GM23338 (cell line): Measurements from ENCODE around the gene ARRB1. TPM values are rescaled to one million over a fixed set of nuclear protein-coding genes. Genes with fewer than 3 reads are reported as not detected.

Experiments used
- ATAC-seq: fragments of 200-7000 bp; cut with Tn5 transposase; 3 replicates; pipeline ENCODE4 v1.9.1; 2020
- DNase-seq: peaks from one replicate; pipeline ENCODE4 v3.0.0-alpha.2; 2015; ENCODE audit warnings: low spot score
- H2AFZ ChIP-seq: fragments of 200-600 bp; sonication (generic); 2 replicates; pipeline ENCODE4 v1.8.0; 2016; ENCODE audit warnings: antibody characterized with exemption, mild to moderate bottlenecking, moderate library complexity
- H3F3A ChIP-seq: fragments of 200-600 bp; sonication (generic); replicated peaks from 2 replicates; pipeline ENCODE4 v1.8.0; 2017; ENCODE audit warnings: antibody characterized with exemption, mixed run types, low read depth
- H3K27ac ChIP-seq: fragments of 200-600 bp; sonication (generic); 2 replicates; pipeline ENCODE4 v1.6.1; 2016; ENCODE audit warnings: low read depth
- H3K27me3 ChIP-seq: fragments of 200-600 bp; sonication (generic); 2 replicates; pipeline ENCODE4 v1.8.0; 2016; ENCODE audit warnings: mild to moderate bottlenecking, mixed run types, moderate library complexity; ENCODE audit not compliant: insufficient read depth
- H3K36me3 ChIP-seq: fragments of 200-600 bp; sonication (generic); 2 replicates; pipeline ENCODE4 v1.8.0; 2016; ENCODE audit warnings: mild to moderate bottlenecking; ENCODE audit not compliant: insufficient read depth
- H3K4me1 ChIP-seq: fragments of 200-600 bp; sonication (generic); 2 replicates; pipeline ENCODE4 v1.8.0; 2016; ENCODE audit warnings: mild to moderate bottlenecking, moderate library complexity; ENCODE audit not compliant: insufficient read depth
- H3K4me2 ChIP-seq: fragments of 200-600 bp; sonication (generic); 2 replicates; pipeline ENCODE4 v1.7.1; 2017; ENCODE audit warnings: mixed run types
- H3K4me3 ChIP-seq: fragments of 200-600 bp; sonication (generic); 2 replicates; pipeline ENCODE4 v1.6.1; 2016; ENCODE audit warnings: mixed run types
- H3K79me2 ChIP-seq: fragments of 200-600 bp; sonication (generic); replicated peaks from 2 replicates; pipeline ENCODE4 v1.8.0; 2017; ENCODE audit warnings: mild to moderate bottlenecking; ENCODE audit not compliant: insufficient read depth
- H3K9me2 ChIP-seq: fragments of 200-600 bp; sonication (generic); 2 replicates; pipeline ENCODE4 v1.8.0; 2017; ENCODE audit not compliant: insufficient read depth
- H4K20me1 ChIP-seq: fragments of 200-600 bp; sonication (generic); replicated peaks from 2 replicates; pipeline ENCODE4 v1.8.0; 2017; ENCODE audit warnings: mild to moderate bottlenecking; ENCODE audit not compliant: insufficient read depth
- H3K27ac Mint-ChIP-seq: 2 replicates; pipeline ENCODE4 v1.8.0; 2020; ENCODE audit warnings: inconsistent platforms, mild to moderate bottlenecking, moderate library complexity, mixed read lengths
- H3K27me3 Mint-ChIP-seq: 3 replicates; pipeline ENCODE4 v1.8.0; 2022; ENCODE audit warnings: low read depth, mild to moderate bottlenecking, moderate library complexity, mixed read lengths, inconsistent platforms; ENCODE audit not compliant: insufficient read depth, poor library complexity
- H3K36me3 Mint-ChIP-seq: 3 replicates; pipeline ENCODE4 v1.8.0; 2021; ENCODE audit warnings: low read depth, mild to moderate bottlenecking, inconsistent platforms, moderate library complexity, mixed read lengths
- H3K4me1 Mint-ChIP-seq: 3 replicates; pipeline ENCODE4 v1.8.0; 2020; ENCODE audit warnings: mild to moderate bottlenecking, inconsistent platforms, mixed read lengths
- H3K4me3 Mint-ChIP-seq: 3 replicates; pipeline ENCODE4 v1.8.0; 2021; ENCODE audit warnings: moderate library complexity, mild to moderate bottlenecking, inconsistent platforms, mixed read lengths
- H3K9me3 Mint-ChIP-seq: 3 replicates; pipeline ENCODE4 v1.8.0; 2020; ENCODE audit warnings: moderate library complexity, mild to moderate bottlenecking, inconsistent platforms, mixed read lengths
- CREB1 ChIP-seq: fragments of 250-450 bp; sonication (Bioruptor Pico); IDR thresholded peaks from 2 replicates; pipeline ENCODE4 v1.5.0; 2020; ENCODE audit warnings: low read depth, mild to moderate bottlenecking, moderate library complexity
- EZH2 ChIP-seq: fragments of 200-600 bp; sonication (generic); IDR thresholded peaks from one replicate; pipeline ENCODE4 v1.8.0; 2017; ENCODE audit warnings: antibody characterized with exemption, mild to moderate bottlenecking, low read depth; ENCODE audit not compliant: unreplicated experiment
- EZH2phosphoT487 ChIP-seq: fragments of 200-600 bp; sonication (generic); IDR thresholded peaks from one replicate; pipeline ENCODE4 v1.8.1; 2018; ENCODE audit warnings: antibody characterized with exemption; ENCODE audit not compliant: unreplicated experiment
- JUNB ChIP-seq: IDR thresholded peaks from one replicate; pipeline ENCODE4 v1.6.1; 2016; ENCODE audit warnings: antibody characterized with exemption; ENCODE audit not compliant: unreplicated experiment
- NANOG ChIP-seq: IDR thresholded peaks from 2 replicates; pipeline ENCODE4 v1.6.1; 2016; ENCODE audit warnings: antibody characterized with exemption, borderline replicate concordance
- POLR2AphosphoS5 ChIP-seq: IDR thresholded peaks from 2 replicates; pipeline ENCODE4 v1.6.1; 2016; ENCODE audit warnings: antibody characterized with exemption, low read depth
- STAT1 ChIP-seq: IDR thresholded peaks from one replicate; pipeline ENCODE4 v1.6.1; 2016; ENCODE audit warnings: antibody characterized with exemption; ENCODE audit not compliant: unreplicated experiment
- ZNF114 ChIP-seq: fragments of 250-450 bp; sonication (Bioruptor Pico); IDR thresholded peaks from 2 replicates; pipeline ENCODE4 v1.5.0; 2020; ENCODE audit warnings: mild to moderate bottlenecking, moderate library complexity
- ZNF331 ChIP-seq: fragments of 250-450 bp; sonication (Bioruptor Pico); IDR thresholded peaks from 2 replicates; pipeline ENCODE4 v1.5.0; 2020; ENCODE audit warnings: low read depth, mild to moderate bottlenecking, moderate library complexity
- polyA plus RNA-seq: library from polyadenylated mRNA; unstranded; fragments of >200 nt; fragmentation: Nextera tagmentation; extraction: Ambion mirVana; gene quantifications from 2 replicates; pipeline ENCODE4 v1.2.1, GENCODE V29; 2016
- total RNA-seq: library from RNA; depleted of rRNA; stranded (reverse); fragments of >200 nt; shearing (Covaris generic); gene quantifications from 2 replicates; pipeline ENCODE4 v1.2.3, GENCODE V29; 2014
- TF ChIP-seq, protein P1 (sequence below), 2 experiments: fragments of 200-600 bp in 1 of 2; sonication (generic) in 1 of 2; conservative IDR thresholded peaks; 2 replicates each; pipeline versions ENCODE4 v1.5.1 to v1.6.1; 2016 to 2017; ENCODE audit warnings: antibody characterized with exemption in 2 of 2, low read depth in 2 of 2, mild to moderate bottlenecking in 2 of 2, moderate library complexity in 1 of 2
- TF ChIP-seq, protein P2 (sequence below): IDR thresholded peaks from 2 replicates; pipeline ENCODE4 v1.6.1; 2016; ENCODE audit warnings: antibody characterized with exemption
- TF ChIP-seq, protein P3 (sequence below): IDR thresholded peaks from one replicate; pipeline ENCODE4 v1.6.1; 2018; ENCODE audit warnings: antibody characterized with exemption; ENCODE audit not compliant: unreplicated experiment
- TF ChIP-seq, protein P4 (sequence below): fragments of 250-450 bp; sonication (Bioruptor Pico); IDR thresholded peaks from 2 replicates; pipeline ENCODE4 v1.5.0; 2020; ENCODE audit warnings: mild to moderate bottlenecking, moderate library complexity

ARRB1 gene
- total and polyA plus RNA-seq, 2 experiments from 2014 or later: 6.3 to 11.1 TPM

DNA sequence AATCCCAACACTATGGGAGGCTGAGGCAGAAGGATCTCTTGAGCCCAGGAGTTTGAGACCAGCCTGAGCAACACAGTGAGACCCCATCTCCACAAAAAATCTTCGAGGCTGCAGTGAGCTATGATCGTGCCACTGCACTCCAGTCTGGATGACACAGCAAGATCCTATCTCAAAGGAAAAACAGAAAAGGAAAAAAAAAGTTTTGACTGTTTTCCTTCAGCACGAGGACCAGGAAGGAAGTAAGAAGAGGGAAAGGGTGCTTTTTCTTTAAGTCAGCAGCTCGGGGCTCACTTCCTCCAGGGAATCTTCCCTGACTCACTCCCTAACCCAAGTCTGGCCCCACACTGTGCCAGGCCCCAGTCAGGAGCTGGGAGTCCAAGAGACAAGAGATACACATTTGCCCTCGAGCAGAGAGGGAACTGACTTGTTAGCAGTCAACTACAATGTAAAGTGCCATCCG, 14.2 kb downstream of the ARRB1 start:
- no peaks in the 10 kb centered on the region for H3K9me2 ChIP-seq
- no peaks in the 10 kb centered on the region for H4K20me1 ChIP-seq
- no peak overlapping the region for H2AFZ ChIP-seq
- DNase-seq (no peak), ATAC-seq (no peak)
- H3K9me3 Mint-ChIP-seq: no peaks in the 10 kb centered on the region; the same call in 2 of the 3 replicates
- no peaks in the 10 kb centered on the region for H3K79me2 ChIP-seq
- peak overlapping the region; percentile 46; the same call in 1 of the 2 replicates for H3K27ac Mint-ChIP-seq
- H3K4me1 Mint-ChIP-seq: peaks cover 88% of the 10 kb centered on the region
- H3F3A ChIP-seq: 0 out of 2 replicates have a peak, but pooled peaks cover 2% of the 10 kb centered on the region
- H3K27ac ChIP-seq: no peak overlapping the region
- H3K27me3 Mint-ChIP-seq: peaks cover 19% of the 10 kb centered on the region
- no peaks in the 10 kb centered on the region for H3K36me3 ChIP-seq
- peaks cover 23% of the 10 kb centered on the region for H3K36me3 Mint-ChIP-seq
- TF ChIP-seq JUNB: no peak
- no peak for TF ChIP-seq POLR2AphosphoS5
- TF ChIP-seq, protein P1, sequence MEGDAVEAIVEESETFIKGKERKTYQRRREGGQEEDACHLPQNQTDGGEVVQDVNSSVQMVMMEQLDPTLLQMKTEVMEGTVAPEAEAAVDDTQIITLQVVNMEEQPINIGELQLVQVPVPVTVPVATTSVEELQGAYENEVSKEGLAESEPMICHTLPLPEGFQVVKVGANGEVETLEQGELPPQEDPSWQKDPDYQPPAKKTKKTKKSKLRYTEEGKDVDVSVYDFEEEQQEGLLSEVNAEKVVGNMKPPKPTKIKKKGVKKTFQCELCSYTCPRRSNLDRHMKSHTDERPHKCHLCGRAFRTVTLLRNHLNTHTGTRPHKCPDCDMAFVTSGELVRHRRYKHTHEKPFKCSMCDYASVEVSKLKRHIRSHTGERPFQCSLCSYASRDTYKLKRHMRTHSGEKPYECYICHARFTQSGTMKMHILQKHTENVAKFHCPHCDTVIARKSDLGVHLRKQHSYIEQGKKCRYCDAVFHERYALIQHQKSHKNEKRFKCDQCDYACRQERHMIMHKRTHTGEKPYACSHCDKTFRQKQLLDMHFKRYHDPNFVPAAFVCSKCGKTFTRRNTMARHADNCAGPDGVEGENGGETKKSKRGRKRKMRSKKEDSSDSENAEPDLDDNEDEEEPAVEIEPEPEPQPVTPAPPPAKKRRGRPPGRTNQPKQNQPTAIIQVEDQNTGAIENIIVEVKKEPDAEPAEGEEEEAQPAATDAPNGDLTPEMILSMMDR (conservative IDR thresholded peaks at IDR 0.05; ENCODE audit: low read depth in 2 of 2): no peak
- TF ChIP-seq, protein P2, sequence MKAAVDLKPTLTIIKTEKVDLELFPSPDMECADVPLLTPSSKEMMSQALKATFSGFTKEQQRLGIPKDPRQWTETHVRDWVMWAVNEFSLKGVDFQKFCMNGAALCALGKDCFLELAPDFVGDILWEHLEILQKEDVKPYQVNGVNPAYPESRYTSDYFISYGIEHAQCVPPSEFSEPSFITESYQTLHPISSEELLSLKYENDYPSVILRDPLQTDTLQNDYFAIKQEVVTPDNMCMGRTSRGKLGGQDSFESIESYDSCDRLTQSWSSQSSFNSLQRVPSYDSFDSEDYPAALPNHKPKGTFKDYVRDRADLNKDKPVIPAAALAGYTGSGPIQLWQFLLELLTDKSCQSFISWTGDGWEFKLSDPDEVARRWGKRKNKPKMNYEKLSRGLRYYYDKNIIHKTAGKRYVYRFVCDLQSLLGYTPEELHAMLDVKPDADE: no peak
- no peak for TF ChIP-seq ZNF114 (CRISPR knock-in tag)
- TF ChIP-seq STAT1: no peak
- TF ChIP-seq CREB1 (CRISPR knock-in tag): no peak
- TF ChIP-seq EZH2phosphoT487: no peak
- no peak for TF ChIP-seq ZNF331
- TF ChIP-seq EZH2: no peak
- TF ChIP-seq NANOG: no peak
- TF ChIP-seq, protein P3, sequence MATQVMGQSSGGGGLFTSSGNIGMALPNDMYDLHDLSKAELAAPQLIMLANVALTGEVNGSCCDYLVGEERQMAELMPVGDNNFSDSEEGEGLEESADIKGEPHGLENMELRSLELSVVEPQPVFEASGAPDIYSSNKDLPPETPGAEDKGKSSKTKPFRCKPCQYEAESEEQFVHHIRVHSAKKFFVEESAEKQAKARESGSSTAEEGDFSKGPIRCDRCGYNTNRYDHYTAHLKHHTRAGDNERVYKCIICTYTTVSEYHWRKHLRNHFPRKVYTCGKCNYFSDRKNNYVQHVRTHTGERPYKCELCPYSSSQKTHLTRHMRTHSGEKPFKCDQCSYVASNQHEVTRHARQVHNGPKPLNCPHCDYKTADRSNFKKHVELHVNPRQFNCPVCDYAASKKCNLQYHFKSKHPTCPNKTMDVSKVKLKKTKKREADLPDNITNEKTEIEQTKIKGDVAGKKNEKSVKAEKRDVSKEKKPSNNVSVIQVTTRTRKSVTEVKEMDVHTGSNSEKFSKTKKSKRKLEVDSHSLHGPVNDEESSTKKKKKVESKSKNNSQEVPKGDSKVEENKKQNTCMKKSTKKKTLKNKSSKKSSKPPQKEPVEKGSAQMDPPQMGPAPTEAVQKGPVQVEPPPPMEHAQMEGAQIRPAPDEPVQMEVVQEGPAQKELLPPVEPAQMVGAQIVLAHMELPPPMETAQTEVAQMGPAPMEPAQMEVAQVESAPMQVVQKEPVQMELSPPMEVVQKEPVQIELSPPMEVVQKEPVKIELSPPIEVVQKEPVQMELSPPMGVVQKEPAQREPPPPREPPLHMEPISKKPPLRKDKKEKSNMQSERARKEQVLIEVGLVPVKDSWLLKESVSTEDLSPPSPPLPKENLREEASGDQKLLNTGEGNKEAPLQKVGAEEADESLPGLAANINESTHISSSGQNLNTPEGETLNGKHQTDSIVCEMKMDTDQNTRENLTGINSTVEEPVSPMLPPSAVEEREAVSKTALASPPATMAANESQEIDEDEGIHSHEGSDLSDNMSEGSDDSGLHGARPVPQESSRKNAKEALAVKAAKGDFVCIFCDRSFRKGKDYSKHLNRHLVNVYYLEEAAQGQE: no peak
- TF ChIP-seq, protein P4, sequence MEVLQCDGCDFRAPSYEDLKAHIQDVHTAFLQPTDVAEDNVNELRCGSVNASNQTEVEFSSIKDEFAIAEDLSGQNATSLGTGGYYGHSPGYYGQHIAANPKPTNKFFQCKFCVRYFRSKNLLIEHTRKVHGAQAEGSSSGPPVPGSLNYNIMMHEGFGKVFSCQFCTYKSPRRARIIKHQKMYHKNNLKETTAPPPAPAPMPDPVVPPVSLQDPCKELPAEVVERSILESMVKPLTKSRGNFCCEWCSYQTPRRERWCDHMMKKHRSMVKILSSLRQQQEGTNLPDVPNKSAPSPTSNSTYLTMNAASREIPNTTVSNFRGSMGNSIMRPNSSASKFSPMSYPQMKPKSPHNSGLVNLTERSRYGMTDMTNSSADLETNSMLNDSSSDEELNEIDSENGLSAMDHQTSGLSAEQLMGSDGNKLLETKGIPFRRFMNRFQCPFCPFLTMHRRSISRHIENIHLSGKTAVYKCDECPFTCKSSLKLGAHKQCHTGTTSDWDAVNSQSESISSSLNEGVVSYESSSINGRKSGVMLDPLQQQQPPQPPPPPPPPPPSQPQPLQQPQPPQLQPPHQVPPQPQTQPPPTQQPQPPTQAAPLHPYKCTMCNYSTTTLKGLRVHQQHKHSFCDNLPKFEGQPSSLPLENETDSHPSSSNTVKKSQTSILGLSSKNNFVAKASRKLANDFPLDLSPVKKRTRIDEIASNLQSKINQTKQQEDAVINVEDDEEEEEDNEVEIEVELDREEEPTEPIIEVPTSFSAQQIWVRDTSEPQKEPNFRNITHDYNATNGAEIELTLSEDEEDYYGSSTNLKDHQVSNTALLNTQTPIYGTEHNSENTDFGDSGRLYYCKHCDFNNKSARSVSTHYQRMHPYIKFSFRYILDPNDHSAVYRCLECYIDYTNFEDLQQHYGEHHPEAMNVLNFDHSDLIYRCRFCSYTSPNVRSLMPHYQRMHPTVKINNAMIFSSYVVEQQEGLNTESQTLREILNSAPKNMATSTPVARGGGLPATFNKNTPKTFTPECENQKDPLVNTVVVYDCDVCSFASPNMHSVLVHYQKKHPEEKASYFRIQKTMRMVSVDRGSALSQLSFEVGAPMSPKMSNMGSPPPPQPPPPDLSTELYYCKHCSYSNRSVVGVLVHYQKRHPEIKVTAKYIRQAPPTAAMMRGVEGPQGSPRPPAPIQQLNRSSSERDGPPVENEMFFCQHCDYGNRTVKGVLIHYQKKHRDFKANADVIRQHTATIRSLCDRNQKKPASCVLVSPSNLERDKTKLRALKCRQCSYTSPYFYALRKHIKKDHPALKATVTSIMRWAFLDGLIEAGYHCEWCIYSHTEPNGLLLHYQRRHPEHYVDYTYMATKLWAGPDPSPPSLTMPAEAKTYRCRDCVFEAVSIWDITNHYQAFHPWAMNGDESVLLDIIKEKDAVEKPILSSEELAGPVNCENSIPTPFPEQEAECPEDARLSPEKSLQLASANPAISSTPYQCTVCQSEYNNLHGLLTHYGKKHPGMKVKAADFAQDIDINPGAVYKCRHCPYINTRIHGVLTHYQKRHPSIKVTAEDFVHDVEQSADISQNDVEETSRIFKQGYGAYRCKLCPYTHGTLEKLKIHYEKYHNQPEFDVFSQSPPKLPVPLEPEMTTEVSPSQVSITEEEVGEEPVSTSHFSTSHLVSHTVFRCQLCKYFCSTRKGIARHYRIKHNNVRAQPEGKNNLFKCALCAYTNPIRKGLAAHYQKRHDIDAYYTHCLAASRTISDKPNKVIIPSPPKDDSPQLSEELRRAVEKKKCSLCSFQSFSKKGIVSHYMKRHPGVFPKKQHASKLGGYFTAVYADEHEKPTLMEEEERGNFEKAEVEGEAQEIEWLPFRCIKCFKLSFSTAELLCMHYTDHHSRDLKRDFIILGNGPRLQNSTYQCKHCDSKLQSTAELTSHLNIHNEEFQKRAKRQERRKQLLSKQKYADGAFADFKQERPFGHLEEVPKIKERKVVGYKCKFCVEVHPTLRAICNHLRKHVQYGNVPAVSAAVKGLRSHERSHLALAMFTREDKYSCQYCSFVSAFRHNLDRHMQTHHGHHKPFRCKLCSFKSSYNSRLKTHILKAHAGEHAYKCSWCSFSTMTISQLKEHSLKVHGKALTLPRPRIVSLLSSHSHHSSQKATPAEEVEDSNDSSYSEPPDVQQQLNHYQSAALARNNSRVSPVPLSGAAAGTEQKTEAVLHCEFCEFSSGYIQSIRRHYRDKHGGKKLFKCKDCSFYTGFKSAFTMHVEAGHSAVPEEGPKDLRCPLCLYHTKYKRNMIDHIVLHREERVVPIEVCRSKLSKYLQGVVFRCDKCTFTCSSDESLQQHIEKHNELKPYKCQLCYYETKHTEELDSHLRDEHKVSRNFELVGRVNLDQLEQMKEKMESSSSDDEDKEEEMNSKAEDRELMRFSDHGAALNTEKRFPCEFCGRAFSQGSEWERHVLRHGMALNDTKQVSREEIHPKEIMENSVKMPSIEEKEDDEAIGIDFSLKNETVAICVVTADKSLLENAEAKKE: no peak
- peaks cover 45% of the 10 kb centered on the region for H3K4me1 ChIP-seq
- no peak overlapping the region for H3K4me2 ChIP-seq
- no peaks in the 10 kb centered on the region for H3K27me3 ChIP-seq
- H3K4me3 Mint-ChIP-seq: no peak overlapping the region; the same call in 2 of the 3 replicates
- no peak overlapping the region for H3K4me3 ChIP-seq
